ENCODE data around the gene ECM2.

- TF ChIP-seq POLR2A (IDR thresholded peaks at IDR 0.05; ENCODE audit: low read length) (no peak), GATA1 (IDR thresholded peaks at IDR 0.05; ENCODE audit: low read depth, low read length) (no peak)
Observed at GRCh38 chr9:92543972-92544371, 8.2 kb upstream of the ECM2 start.
